SK-N-SH treated with all-trans-retinoic acid at 6 μM for 48 hours (cell line): ENCODE data around the gene ATG10.

Source experiments
- BACH2 ChIP-seq: fragments of 250-450 bp; sonication (Bioruptor Pico); IDR thresholded peaks from 2 replicates; pipeline ENCODE4 v1.9.0; 2021; ENCODE audit warnings: mild to moderate bottlenecking, borderline replicate concordance
- ESRRG ChIP-seq: fragments of 250-450 bp; sonication (Bioruptor Pico); IDR thresholded peaks from 2 replicates; pipeline ENCODE4 v1.6.1; 2021; ENCODE audit warnings: mild to moderate bottlenecking
- TF ChIP-seq, protein P1 (sequence below): fragments of 250-450 bp; sonication (Bioruptor Pico); IDR thresholded peaks from 2 replicates; pipeline ENCODE4 v1.8.0; 2020; ENCODE audit warnings: mild to moderate bottlenecking, moderate library complexity, borderline replicate concordance

DNA sequence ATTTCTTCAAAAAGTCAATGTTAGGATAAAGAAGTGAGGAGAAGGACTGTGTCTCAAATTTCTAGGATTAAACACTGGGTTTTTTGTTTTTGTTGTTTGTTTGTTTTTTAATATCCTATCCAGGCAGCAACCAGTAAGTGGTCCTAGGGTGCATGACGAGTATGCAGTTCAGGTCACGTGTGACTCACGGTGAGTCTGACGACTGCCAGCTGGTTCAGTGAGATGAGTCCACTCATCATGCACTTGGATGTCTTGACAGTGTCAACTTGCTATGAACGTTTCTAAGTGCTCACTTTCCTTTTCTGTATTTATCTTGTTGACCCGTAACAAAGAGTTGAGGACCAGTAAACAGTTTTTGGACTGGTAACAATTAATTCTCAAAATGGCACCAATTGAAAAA is 32.7 kb downstream of the ATG10 start:
- TF ChIP-seq, protein P1, sequence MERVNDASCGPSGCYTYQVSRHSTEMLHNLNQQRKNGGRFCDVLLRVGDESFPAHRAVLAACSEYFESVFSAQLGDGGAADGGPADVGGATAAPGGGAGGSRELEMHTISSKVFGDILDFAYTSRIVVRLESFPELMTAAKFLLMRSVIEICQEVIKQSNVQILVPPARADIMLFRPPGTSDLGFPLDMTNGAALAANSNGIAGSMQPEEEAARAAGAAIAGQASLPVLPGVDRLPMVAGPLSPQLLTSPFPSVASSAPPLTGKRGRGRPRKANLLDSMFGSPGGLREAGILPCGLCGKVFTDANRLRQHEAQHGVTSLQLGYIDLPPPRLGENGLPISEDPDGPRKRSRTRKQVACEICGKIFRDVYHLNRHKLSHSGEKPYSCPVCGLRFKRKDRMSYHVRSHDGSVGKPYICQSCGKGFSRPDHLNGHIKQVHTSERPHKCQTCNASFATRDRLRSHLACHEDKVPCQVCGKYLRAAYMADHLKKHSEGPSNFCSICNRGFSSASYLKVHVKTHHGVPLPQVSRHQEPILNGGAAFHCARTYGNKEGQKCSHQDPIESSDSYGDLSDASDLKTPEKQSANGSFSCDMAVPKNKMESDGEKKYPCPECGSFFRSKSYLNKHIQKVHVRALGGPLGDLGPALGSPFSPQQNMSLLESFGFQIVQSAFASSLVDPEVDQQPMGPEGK (CRISPR knock-in tag), result no peak
- TF ChIP-seq BACH2, result no peak
- TF ChIP-seq ESRRG (CRISPR knock-in tag), result no peak
